GM21717 (cell line): ENCODE data around the gene SH3D19.
"Not testable (repeated sequence)": the region's sequence is repeated elsewhere in the genome, so short reads cannot be mapped to it uniquely, and the experiment has no call there.

Experiments used
- ATAC-seq: cut with Tn5 transposase; IDR thresholded peaks from one replicate; pipeline ENCODE4 v1.9.1; 2021; ENCODE audit warnings: mild to moderate bottlenecking, moderate library complexity; ENCODE audit not compliant: unreplicated experiment

The SH3D19 gene

GRCh38 chr4:151163855-151164254 lies 161.6 kb downstream of the SH3D19 start:
- ATAC-seq = no peak

DNA sequence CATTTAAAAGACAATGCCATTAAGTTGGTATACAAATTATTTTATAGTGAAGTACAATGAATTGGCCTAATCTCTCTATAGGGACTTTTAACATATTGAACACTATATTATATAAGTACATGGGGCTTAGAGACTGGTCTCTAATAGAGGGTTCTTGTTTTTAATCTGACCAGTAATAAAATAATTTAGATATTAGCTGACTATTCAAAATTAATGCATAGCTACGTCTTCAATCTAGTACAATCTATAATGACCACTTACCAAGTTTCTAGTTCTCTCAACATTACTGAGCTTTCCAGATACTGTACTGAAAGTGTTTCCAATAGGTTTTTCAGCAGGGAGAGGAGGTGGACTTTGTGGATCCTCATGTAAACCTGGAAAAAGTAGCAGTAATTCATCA lies 166.4 kb downstream of the SH3D19 start:
- no peak for ATAC-seq

DNA sequence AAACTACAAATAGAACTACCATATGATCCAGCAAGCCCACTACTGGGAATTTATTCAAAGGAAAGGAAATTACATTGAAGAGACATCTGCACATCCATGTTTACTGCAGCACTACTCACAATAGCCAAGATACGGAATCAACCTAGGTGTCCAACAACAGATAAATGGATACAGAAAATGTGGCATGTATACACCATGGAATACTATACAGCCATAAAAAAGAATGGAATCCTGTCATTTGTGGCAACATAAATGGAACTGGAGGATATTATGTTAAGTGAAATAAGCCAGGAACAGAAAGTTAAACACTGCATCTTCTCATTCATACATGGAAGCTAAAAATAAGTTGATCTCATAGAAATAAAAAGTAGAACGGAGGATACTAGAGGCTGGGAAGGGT lies 167.9 kb downstream of the SH3D19 start:
- ATAC-seq = no peak

DNA sequence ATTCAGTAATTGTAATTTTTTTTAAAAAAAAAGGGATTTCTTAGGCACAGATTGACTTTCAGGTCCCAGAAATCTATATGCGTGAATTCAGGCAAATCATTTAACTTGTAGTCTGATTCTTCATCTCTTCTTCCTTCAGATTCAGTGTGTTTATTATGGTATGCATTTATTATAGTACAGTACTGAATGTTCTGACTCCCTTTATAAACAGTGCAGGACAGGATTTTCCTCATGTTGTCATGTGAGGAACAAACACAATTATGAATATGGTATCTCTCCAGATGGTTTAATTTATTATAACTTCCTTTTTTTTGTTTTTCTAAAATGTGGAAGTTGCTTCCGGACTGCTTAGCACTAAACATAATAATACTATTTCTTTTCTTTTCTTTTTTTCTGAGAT lies 171.8 kb downstream of the SH3D19 start:
- no peak for ATAC-seq

GRCh38 chr4:151152028-151152427 lies 173.4 kb downstream of the SH3D19 start:
- ATAC-seq = no peak

DNA sequence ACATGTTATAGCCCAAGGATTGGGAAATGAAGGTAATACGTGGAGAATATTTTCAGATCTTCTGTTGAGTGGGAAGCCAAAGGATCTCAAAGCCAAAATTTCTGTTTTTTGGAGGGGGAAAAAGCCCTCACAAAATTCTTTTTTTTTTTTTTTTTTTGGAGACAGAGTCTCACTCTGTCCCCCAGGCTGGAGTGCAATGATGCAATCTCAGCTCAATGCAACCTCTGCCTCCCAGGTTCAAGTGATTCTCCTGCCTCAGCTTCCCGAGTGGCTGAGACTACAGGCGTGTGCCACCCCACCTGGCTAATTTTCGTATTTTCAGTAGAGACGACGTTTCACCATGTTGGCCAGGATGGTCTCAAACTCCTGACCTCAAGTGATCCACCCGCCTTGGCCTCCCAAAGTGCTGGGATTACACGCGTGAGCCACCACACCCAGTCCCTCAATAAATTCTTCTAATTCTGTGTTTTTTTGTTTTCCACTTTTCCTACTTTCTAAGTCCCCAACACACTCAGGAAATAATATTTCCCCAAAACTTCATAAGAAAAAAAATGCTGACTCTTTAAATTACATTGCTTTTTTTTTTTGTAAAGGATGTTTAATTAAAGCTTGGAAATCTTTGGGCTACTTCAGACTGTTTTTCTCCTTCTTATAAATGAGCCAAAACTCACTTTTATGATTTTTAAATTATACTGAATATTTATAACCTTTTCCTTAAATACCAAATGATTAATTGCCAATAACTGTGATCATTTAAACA lies 174.4 kb downstream of the SH3D19 start:
- no peak for ATAC-seq

DNA sequence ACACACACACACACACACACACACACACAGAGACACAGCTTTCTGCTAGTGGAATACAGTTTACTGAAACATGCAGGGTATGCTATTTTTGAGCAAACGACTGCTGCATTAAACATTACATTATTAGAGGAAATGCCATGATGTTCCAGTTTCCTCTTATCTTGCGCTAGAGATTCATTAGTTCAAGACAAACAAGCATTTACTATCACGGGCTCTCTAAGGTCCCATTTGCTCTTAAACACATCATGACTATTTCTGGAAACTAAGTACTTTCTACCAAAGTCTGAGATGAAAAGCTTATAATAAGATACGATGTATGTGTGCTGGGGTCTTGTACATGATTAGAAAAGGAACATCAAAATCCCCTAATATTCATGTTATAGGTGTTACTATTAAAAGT lies 177.1 kb downstream of the SH3D19 start:
- ATAC-seq = no peak

GRCh38 chr4:151147000-151147399 lies 178.4 kb downstream of the SH3D19 start:
- ATAC-seq = no peak

DNA sequence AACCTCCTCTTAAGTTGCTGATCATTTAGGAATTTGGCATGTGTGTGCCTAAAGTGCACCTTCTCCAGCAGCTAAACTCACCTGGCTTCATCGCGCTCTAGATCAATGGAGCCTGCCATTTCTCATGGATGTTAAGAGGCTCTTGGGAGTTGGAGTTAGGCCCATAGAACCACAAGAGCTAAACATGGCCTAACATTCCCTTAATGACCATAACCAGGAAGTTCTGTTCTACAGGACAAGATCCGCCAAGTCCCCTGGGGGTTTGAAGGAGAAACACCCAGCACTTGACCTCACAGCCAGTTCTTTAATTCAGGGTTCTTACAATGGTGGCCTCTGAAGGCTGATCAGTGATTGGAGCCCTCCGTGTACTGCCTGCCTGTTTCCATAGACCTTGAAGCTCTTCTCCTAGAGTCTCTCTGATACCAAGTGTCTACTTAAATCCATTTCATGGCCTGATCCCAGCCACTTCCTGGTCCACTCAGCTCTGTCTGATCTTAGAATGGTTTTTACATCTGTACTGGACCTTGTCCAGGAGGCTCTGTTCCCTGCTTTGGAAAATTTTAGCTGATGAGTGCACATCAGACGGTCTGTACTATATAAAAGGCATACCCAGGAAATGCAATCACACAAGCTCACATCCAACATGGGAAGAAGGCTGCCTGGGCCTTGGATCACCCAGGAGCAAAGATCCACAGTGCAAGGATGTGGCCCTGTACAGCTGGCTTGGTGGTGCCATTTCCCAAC lies 180.9 kb downstream of the SH3D19 start:
- ATAC-seq = no peak

DNA sequence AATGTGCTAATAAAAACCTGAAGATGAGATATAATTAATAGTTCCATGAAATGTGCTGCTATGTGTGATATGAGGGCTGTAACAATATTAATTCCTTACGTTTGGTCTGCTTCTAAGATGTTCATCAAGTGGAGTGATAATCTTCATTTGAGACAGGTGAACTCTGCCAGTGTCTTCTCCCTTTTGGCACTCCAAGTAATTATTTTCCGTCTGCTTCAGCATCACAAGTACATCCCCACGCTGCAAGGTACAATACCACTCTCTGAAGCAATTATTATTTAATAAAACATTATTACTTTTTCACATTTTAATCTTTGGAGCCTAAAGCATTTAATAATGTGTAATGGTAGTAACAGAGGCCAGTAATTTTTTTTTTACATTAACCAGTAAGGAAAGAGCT lies 181.6 kb downstream of the SH3D19 start:
- no peak for ATAC-seq

DNA sequence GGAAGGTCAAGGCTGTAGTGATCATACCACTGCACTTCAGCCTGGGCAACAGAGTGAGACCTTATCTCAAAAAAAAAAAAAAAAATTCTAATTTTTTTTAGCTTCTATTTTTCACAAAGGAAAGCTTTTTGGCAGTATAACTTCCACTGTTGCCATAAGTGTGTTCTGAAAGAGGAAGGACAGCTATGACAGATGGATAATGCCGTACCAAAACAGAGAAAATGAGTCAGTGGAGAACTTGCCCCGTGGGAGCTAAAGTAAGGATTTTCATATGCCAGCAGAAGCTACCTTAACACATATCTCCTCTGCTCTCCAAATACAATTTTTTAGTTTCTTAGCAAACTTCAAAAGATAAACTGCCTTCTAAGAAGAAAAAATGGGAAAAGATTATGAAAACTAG lies 182.2 kb downstream of the SH3D19 start:
- no peak for ATAC-seq

DNA sequence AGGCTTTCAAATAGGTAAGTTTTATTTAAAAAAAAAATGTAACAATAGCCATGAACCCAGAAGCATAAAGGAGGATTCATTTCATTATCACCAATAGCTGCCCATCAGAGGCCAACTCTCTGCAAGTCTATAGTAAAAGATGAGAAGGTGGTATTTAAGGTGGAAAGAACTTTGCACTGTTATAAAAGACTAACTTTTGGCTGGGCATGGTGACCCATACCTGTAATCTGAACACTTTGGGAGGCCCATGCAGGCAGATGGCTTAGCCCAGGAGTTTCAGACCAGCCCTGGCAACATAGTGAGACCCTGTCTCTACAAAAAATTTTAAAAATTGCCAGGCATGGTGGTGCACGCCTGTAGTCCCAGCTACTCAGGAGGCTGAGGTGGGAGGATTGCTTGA lies 182.6 kb downstream of the SH3D19 start:
- ATAC-seq = no peak

DNA sequence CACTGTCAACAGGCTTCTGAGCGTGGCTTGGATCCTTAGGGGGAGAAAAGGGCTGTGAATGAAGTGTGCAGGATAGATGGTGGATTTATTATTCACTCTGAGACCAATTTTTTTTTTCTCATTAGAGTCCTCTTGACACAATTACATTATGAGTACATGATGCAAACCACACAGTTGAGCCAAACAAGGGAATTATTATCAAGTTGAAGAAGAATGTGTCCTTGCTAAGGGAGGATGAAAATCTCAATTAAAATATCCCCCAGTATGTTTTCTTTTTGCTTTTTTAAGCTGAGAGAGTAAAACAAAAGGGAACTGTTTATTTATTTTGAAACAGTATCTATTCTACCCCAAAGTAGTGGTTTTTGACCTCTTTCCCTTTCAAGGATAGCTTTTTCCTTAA lies 185.6 kb downstream of the SH3D19 start:
- ATAC-seq = no peak

DNA sequence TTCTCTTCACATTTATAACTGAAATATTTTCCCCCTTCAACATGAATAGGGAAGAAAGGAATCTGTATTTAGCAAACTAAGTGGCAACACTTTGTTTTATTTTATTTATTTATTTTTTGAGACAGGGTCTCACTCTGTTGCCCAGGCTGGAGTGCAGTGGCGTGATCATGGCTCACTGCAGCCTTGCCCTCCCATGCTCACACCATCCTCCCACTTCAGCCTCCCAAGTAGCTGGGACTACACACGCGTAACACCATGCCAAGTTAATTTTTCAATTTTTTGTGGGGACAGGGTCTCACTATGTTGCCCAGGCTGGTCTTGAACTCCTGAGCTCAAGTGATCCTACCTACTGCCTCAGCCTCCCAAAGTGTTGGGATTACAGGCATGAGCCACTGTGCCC lies 189.4 kb downstream of the SH3D19 start:
- ATAC-seq = not testable (repeated sequence)

DNA sequence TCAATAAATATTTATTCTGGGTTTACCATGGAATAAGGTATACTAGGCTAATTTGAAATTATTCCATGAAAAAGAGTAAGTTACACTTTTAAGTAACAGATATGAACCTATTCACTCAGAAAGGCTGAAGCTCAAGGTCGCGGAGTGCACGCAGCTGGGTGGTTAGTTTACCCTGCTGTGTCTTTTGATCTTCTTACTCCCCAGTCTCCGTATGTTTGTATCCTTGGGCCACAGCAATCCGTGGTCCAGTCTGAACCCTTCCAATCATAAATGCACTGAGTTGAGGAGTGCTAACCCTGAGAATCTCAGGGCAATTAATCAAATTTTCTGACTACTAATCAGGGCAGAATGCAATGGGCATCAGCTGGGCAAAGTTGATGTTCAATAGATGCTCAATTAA lies 192.1 kb downstream of the SH3D19 start:
- no peak for ATAC-seq

DNA sequence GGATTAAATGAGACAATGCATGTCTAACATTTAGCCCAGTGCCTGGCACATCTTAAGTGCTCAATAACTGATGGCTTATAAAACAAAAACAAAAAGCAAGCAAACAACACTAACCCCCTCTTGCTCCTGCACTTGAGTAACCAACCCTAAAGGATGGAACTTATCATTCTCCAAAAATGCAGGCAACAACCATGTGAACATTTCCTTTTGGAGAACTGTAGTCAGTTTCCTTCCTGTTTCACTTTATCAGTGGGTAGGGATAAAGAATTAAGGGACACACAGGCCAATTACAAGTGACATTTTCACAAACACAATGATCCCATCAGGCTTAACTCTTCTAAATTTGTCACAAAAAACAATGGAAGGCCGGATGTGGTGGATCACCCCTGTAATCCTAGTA lies 195.6 kb downstream of the SH3D19 start:
- ATAC-seq = no peak

DNA sequence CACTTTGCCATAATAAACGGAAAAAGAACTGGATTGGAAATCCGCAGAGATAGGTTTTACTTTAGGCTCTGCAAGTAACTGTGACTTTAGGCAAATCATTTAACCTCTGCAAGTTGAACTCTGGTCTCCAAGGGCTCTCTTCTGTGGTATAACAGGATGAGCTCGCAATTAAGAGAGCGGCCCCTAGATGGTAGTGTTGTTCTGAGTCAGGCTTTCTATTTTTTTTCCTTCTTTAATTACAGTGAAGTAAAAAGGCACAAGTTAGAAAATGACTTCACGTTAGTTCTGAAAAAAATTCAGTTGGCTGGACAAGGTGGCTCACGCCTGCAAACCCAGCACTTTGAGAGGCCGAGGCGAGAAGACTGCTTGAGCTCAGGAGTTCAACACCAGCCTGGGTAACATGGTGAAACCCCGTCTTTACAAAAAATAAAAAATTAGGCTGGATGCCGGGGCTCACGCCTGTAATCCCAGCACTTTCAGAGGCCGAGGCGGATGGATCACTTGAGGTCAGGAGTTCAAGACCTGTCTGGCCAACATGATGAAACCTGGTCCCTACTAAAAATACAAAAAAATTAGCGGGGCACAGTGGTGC lies 207.9 kb downstream of the SH3D19 start:
- ATAC-seq = peak; percentile 82

GRCh38 chr4:151114986-151115385 lies 210.4 kb downstream of the SH3D19 start:
- no peak for ATAC-seq

DNA sequence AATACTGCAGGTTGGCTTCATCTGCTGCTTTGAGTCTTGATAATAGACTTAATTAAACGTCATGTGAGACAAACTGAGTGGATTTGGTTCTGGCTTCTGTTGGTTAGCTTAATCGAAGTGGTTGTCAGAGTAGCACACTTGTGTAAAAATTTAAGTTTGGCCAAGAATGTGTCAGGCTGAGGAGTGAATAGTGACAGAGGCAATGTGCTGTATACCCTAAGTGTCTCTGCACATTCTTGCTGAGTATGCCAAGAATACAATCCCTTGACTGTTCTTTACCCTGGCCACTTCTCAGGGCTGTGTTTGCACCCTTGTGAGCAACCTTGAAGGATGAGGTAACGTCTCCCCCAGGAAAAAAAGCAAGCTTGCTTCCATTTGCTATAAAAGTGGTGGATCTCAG lies 211.1 kb downstream of the SH3D19 start:
- ATAC-seq = no peak

DNA sequence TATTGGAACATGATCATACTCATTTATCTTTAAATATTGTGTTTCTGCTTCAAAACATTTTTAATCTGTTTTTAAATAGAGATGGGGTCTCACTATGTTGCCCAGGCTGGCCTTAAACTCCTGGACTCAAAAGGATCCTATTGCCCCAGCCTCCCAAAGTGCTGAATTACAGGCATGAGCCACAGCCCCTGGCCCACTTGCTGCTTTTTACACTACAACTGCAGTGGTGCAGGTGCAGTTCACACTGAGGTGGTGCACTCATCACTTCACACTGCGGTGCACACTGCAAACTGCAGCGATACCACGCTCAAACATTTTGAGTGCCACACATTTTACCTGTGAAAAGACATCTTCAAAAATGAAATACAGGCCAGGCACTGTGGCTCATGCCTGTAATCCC lies 215.2 kb downstream of the SH3D19 start:
- ATAC-seq = no peak

GRCh38 chr4:151107063-151107462 lies 218.3 kb downstream of the SH3D19 start:
- no peak for ATAC-seq

DNA sequence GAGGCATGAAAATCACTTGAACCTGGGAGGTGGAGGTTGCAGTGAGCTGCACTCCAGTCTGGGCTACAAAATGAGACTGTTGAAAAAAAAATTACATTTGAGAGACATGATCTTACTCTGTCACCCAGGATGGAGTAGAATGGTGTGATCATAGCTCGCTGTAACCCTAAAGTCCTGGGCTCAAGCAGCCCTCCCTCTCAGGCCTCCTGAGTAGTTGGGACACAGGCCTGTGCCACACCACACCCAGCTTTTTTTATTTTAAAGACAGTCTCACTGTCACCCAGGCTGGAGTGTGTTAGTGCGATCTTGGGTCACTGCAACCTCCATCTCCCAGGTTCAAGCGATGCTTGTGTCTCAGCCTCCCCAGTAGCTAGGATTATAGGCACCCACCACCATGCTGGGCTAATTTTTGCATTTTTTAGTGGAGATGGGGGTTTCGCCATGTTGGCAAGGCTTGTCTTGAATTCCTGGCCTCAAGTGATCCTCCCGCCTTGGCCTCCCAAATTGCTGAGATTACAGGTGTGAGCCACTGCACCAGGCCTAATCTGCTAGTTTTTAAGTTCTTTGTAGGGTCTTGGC lies 219.9 kb downstream of the SH3D19 start:
- ATAC-seq = no peak
